Brain pericyte (primary cell): ENCODE measurements around the gene AKNAD1.
"Not testable (repeated sequence)": the region's sequence is repeated elsewhere in the genome, so short reads cannot be mapped to it uniquely, and the experiment has no call there.

Experiments
- DNase-seq: peaks from one replicate; pipeline ENCODE4 v3.0.0-alpha.2; 2012; ENCODE audit warnings: low read depth, low spot score

Gene AKNAD1, protein sequence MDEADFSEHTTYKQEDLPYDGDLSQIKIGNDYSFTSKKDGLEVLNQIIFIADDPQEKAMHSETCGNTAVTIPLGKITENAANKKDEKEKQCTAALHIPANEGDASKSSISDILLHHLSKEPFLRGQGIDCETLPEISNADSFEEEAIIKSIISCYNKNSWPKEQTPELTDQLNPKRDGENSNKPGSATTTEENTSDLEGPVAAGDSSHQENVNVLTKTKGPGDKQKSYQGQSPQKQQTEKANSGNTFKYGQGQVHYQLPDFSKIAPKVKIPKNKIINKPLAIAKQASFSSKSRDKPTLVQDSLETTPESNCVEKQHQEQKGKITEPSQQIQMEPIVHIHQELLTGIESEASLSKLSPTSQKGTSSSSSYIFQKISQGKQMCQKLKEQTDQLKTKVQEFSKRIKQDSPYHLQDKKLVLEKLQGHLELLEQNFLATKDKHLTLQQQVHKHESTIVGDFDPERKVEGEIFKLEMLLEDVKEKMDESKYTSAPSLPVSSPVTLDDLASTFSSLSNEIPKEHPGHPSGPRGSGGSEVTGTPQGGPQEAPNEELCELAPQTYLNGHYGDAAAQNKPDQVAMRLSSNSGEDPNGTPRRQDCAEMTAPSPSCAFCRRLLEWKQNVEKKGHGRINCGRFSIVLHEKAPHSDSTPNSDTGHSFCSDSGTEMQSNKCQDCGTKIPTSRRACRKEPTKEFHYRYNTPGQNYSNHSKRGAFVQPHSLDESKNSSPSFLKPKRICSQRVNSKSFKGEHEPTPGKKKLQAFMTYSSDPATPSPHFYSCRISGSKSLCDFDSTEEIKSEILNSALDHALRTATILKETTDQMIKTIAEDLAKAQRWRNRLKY

DNA sequence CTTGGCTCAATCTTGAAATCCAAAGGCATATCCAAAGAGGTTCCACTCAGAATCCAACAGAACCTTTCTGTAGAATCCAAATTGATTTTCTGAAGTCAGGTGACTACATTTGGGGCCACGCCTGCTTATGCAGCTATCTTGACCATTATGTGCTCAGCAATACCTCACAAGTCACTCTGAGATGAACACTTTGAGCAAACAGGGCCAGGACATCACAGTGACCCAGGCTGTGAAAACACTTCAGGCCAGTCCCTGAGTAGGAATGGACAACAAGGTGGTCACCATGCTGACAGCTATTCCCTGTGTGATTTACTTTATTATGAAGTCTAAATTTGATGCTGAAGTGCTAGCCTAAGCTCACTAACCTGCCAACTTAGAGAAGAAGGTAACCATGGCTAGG is at the start of gene AKNAD1:
Gene AKNAD1, minus strand, starts transcription at position 101 of the 400 bp plus-strand sequence. CDS start 4,430 bp downstream, outside the sequence.
- no peak for DNase-seq

DNA sequence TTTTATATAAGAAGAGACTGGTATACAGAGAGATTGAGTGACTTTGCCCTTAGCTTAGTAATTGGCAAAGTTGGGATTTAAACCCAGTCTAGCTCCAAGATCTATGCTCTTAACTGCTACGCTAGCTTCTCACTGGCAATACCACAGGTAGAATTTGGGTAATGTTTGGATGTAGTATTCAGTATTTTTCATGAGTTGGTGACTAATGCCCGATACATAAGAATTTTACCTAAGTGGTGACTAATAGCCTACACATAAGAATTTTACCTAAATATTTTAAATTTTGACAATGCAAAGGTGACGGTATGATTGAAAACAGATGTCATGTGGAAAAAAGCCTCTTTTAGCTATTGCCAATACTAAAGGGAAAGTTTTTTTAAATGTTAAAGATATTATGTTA is 44.2 kb upstream of the AKNAD1 start:
- no peak for DNase-seq

DNA sequence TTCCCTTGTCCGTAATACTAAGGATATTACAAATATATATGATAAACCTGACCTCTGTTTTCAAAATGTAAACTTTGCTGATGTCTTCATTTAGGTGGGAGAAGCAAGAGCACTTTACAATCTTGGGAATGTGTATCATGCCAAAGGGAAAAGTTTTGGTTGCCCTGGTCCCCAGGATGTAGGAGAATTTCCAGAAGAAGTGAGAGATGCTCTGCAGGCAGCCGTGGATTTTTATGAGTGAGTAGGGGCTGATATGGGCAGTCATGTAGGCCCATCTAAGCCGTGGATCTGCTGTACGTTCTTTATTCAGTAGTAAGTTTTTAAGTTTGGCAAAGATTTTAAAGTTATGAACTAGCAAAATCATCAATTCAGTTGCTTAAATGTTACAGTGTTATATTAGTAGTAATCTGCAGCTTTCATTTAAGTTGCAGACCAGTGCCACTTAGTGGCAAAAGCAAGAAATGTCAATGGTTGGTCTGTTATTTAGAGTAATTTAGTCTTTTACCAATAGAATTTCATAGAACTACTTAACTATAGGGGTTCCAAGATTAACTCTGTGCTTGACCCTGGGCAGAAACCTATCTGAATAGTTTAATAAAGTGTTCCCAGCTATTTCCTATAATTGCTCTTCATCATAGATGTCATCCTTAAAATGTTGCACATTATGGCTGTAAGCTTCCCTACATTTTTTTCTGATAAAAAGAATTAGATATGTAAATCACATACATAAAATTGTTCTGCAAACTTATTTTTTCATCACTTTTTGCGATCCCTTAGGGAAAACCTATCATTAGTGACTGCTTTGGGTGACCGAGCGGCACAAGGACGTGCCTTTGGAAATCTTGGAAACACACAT is 41.2 kb upstream of the AKNAD1 start:
- DNase-seq, result no peak

DNA sequence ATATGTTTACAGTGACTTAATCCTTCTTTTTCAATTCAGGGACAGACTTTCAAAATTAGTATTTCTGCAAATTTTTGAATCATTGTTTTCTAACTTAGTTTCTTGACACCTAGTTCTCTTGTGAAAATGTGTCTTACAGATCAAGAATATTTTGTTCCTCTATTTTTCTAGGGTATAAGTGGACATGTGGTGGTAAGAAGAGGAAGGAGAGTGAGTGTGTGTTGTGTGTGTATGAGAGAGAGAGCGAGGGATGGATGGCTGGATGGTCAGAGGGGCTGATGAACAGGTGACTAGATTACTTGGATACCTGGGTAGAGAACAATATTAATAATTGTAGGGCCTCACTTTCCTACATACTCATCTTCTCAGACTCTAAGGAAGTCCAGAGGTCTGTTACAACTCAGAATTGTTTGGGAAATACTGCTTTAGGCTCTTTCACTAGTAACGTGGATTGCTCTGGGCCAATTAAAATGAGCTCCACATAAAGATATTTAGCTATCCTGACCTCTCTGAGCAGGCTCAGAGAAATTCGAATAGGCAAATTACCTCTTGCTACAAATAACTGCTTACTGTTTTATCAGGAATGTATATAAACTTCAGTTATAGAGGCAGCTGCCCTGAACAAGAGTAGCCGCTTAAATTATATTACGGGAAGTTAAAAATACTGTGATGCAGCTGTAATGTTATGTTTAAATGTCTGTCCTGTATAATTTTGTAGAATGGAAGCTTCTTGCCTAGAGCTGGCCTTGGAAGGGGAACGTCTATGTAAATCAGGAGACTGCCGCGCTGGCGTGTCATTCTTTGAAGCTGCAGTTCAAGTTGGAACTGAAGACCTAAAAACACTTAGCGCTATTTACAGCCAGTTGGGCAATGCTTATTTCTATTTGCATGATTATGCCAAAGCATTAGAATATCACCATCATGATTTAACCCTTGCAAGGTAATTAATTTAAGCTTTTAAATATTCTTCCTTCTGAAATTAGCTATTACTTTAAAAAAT is 39.6 kb upstream of the AKNAD1 start:
- DNase-seq, result no peak

DNA sequence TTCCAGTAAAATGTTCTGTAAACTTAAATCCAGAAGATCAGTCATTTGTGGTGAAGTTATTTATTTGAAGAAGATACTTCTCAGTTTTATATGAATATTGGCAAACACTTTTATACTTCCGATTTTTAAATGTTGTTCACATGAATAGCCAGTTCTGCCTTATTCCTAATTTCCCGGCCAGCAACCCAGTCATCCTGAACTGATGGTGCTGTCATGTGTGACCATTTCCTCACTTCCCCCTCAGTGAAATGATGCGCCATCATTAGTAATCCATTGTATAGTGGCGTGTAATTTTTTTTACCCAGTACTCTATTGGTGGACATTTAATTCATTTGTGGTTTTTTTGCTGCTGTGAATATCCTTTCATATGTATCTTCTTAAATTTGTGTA is 36.2 kb upstream of the AKNAD1 start:
- DNase-seq, result no peak

DNA sequence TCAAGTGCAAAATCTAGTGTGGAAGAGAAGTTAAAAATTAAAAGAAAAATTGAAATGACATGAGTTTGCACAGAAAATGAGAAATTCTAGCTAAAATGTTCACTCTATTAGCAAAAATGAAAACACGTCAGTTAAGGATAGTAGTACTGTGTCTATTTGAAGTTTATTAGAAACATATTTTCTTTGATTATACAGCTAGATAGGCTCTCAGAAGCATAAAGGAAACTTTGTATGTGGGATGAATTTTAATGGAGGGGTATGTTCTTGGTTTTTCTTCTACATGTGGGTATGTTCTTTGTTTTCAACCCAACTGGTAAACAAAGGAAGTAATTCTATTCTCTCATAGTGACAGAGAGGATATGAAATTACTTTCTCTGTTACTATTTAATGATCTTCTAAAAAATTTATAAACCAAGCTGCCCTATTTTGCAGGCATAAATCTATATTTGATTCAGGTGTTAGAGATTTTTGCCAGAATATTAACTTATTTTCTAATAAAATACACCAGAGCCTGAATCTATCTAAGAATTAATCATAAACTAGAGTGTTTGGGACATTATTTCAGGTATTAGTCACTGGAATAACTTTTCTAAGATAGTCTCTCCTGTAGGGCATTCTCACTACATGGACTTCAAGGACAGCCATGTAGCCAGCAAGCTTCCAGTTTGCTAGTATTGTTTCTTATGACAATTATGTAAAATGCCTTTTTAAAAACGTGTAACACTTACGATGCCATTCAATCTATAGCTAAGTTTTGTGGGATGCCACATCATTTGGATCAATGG is 35.7 kb upstream of the AKNAD1 start:
- DNase-seq, result no peak

DNA sequence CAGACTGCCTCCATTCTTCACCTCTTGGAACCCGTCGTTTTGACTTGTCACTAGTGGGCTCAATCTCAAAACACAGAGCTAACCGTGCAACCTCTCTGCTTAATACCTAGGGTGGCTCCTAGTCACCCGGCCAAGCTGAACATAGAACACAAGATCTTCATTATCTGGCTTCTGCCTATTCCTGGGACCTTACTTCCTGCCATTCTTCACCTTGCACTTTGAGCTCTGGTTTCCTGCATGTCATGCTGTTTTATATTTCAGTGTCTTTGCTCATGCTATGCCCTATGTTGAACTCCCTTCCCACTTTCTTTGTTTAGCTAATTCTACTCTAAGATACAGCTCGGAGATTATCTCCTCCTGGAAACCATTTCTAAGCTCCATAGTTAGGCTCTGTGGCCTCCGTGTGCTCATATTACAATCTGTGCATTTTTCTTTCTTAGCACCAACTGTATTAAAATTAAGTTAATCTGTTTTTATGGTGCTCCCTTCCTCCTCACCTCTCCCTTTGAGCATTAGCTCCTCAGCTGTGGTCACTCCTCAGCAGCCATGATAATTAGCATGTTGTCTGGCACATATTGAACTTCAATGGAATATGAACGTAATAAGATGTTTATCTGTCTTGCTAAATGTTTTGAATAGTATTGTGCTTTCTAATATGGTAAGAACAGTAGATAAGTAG is 33.0 kb upstream of the AKNAD1 start:
- no peak for DNase-seq

DNA sequence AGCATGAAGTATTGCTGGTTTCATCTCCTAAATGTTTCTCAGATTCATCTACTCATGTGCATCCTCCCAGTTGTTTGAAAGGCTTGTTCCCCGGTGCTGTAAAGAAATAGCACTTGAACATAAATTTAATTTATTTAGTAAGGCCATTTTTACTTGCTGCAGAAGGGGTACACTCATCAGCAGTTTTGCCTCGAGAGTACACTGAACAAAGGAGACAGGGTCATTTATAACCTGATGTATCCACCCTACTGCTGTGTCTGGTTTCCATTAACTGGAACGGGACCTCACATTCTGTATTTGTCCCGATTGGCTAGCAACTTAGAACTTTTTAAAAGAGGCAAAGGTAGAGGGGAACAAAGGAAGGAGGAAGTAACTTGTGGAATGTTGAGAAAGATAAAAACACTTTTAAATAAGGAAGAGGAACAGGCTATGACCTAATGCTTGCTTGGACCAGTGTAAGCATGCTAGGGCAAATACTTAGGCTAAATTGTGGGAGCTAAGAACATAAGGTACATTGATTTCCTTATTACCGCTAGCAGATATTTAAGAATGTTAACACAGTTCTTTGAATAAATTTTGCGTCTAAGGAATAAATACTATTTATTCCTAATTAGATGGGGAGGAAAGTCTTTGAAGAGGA is 32.2 kb upstream of the AKNAD1 start:
- not testable (repeated sequence) for DNase-seq

DNA sequence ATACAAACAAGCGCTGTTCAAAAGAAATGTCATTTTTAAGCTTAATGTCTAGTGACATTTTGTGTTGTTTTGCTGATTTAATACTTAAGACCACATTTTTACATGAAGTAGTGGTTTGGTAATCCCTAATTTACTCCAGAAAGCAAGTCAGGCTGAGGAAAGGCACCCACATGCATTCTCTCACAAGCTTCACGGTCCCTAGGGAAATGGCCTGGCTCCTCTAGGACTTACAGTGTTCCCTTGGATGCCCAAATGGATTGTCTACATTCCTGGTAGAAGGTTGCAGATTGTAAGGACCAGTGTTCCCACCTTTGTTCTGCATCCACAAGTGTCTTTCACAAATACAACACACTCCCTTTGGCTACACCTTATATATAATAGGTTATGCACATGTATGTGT is 29.4 kb upstream of the AKNAD1 start:
- DNase-seq, result no peak

DNA sequence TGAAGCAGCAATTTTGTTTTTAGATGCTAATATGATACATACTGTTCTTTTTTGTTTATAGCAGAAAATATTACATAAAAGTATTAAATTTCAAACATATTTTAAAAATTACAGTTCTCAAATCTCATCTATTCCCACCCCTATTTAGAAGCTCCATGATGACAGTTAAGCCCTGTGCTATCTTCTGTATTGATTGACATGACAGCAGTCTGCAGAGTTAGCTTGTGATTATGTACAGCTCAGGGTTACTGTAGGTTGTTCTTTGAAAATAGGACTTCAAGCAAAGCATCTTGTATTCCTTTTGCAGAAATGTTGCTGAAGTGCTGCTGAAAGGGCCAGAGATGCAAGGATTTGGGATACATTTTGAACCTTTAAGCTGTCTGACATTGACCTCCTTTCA is 28.1 kb upstream of the AKNAD1 start:
- DNase-seq, result no peak

DNA sequence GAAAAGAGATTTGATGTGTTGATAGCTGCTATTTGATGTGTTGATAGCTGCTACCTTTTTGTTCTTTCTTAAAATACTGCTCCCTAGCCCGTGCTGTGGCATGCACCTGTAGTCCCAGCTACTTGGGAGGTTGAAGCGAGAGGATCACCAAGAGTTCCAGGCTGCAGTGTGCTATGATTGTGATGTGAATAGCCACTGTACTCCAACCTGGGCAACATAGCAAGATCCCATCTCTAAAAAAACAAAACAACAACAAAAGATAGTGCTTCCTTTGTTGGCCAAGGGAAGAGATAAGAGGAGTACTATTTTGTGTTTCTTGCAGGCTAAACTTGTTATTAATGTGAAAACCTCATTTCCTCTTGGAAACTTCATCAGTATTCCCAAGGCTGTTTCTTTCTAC is 25.9 kb upstream of the AKNAD1 start:
- DNase-seq, result no peak

DNA sequence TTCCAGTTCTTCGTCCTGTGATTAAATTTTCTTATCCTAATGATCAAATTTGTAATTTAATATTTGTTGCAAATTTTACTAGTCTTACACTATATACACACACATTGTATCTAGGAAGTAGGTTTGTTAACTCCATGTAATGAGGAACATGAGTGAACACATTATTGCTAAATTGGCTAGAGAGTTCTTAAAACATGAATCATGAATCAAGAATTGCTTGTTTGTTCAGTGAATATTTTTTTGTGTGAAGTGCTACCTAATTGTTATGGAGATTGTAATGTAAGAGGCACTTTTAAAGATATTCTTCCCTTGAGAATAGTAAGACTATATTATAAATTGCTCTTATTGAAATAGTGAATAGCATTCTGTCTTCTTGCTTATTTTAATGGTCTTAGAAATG is 24.5 kb upstream of the AKNAD1 start:
- DNase-seq, result no peak

DNA sequence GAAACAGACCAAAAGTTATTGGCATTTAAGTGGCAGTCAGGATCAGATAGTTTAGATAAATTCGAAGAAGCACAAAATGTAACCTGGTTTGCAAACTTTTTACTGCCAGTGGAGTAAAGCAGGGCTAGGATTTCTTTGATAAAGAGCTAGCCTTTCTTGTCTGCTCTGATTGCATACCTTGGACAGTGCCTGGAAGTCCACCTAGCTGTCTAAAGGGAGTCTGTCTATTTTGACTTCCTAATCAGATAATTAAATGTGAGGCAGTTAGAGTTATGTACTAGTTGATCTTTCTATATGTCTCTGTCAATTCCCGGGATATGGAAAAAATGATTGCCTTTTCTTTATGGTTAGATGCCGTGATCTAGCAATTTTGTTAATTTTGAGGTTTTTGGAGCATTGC is 24.0 kb upstream of the AKNAD1 start:
- no peak for DNase-seq

DNA sequence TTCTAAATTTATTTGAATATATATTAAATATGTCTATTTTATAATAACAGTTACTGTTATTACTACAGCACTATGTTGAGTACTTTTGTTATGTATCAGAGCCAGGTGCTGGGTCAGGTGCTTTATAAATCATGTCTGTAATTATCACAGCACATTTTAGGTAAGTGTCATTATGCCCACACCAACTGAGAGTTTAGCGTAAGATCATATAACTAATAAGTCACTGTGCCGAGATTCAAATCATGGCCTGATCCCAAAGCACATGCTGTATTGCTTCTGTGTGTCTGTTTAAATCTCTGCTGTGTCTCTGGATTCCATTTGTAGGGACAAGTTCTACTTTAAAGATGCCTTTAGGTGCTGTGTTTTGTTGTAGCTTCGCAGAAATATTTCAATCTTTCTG is 21.8 kb upstream of the AKNAD1 start:
- no peak for DNase-seq

DNA sequence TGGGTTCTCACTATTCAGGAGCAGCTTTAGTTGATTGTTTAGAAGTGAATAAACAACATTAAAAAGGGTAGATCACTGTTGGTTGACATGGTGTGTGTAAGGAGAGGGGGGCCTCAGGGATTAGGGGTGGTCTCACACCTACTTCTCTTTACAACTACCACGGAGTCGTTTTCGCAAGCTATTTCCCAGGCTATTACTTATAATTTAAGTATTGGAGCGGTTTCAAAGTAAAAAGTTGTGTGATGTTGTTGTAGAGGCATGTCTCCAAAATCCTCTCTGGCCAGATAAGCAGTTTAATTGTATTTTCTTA is 21.2 kb upstream of the AKNAD1 start:
- DNase-seq, result no peak

DNA sequence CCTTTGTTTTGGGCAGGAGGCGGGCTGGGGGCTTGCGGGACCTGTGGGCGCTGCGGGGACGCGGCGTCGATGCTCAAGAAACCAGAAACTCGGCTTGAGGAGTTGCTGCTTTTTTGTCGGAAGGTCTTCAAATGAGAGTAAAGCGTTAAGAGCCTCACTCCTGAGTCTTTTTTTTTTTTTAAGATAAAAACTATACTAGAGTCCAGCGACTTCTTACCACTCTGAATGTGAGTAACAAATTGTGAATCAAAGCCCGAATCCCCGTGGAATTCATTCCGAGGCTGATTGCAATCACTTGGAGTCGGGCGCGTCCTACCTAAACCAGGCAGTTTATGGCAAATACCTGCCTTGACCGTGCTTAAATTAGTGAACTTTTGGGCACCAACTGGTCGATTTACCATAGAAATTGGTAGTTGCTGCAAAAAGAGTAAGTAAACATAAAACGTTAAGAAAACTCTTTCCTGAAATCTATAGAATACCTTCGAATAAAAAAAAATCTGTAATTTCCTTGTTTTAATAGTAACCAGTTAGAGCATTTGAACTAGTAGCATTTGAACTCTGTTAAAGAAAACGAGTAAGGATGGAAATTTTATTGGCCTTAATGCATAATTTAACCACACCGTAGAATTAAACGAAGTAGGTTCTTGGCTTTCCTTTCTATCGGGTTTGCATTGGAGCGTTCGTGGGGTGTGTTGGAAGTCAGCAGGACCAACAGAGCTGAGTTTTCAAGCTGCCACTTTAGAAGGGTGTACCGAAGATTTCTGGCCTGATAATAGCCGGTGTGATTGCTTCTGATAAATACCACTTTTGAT is 20.7 kb upstream of the AKNAD1 start:
- DNase-seq, result no peak

DNA sequence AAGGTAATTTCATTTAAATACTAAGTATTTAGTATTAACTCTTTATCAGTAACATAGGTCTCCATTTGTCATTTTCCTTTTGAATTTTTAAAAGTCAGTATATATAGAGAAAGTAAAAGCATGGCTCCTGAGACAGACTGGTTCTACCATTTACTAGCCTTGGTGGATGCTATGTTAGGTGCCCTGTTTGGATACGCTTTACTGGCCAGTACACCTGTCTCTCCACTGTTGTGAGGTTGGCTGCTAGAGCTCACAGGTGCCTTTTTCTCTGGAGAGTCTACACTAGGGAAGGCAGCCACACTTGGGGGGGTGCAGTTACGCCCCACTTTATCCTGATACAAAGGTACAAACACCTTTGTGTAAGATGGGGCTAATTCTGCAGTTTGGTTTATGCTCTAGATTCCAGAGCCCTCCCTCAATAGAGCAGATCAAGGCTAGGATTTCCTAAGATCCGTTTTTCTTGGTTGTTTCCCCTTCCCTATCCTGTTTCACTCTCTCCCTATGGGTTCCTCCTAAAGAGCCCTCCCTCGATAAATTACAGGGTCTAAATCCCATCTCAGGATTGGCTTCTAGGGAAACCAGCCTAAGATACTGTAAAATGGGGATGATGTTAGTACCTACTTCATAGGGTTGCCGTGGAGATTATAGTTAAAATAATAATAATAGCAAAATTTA is 14.3 kb upstream of the AKNAD1 start:
- no peak for DNase-seq
